ENCODE measurements around the gene IL4R. TPM values are rescaled to one million over a fixed set of nuclear protein-coding genes. Genes with fewer than 3 reads are reported as not detected.

IL4R gene
- total and polyA plus RNA-seq, 10 of the 15 experiments (the other 5 are each of a cell fraction or from before 2014, with no cell fraction given) = 2.6 to 70.4 (median 36.6) TPM

DNA sequence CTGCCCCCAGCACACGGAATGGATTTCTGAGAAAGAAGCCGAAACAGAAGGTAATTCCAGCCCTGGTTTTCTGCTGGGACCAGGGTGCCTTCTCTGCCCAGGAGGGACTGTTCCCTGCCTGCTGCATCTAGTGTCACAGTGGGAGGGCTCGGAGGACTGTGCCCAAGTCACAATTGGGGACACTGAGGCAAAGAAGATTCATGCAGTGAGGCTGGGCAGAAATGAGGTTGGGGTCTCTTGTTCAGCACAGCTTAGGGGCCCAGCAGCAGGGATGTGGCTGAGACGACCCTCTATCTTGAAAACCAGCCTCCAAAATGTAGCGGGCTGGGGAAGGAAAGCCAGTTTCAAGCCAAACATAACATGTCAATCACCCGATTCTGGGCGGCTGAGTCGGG lies 88.8 kb downstream of the IL4R start (continued):
- TF ChIP-seq, protein P1, sequence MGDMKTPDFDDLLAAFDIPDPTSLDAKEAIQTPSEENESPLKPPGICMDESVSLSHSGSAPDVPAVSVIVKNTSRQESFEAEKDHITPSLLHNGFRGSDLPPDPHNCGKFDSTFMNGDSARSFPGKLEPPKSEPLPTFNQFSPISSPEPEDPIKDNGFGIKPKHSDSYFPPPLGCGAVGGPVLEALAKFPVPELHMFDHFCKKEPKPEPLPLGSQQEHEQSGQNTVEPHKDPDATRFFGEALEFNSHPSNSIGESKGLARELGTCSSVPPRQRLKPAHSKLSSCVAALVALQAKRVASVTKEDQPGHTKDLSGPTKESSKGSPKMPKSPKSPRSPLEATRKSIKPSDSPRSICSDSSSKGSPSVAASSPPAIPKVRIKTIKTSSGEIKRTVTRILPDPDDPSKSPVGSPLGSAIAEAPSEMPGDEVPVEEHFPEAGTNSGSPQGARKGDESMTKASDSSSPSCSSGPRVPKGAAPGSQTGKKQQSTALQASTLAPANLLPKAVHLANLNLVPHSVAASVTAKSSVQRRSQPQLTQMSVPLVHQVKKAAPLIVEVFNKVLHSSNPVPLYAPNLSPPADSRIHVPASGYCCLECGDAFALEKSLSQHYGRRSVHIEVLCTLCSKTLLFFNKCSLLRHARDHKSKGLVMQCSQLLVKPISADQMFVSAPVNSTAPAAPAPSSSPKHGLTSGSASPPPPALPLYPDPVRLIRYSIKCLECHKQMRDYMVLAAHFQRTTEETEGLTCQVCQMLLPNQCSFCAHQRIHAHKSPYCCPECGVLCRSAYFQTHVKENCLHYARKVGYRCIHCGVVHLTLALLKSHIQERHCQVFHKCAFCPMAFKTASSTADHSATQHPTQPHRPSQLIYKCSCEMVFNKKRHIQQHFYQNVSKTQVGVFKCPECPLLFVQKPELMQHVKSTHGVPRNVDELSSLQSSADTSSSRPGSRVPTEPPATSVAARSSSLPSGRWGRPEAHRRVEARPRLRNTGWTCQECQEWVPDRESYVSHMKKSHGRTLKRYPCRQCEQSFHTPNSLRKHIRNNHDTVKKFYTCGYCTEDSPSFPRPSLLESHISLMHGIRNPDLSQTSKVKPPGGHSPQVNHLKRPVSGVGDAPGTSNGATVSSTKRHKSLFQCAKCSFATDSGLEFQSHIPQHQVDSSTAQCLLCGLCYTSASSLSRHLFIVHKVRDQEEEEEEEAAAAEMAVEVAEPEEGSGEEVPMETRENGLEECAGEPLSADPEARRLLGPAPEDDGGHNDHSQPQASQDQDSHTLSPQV (IDR thresholded peaks at IDR 0.05) = no peak
- peak; percentile 24; the same call in 1 of the 2 replicates for TF ChIP-seq CHD1 (IDR thresholded peaks at IDR 0.05; ENCODE audit: low read depth, low read length)
- TF ChIP-seq, protein P2, sequence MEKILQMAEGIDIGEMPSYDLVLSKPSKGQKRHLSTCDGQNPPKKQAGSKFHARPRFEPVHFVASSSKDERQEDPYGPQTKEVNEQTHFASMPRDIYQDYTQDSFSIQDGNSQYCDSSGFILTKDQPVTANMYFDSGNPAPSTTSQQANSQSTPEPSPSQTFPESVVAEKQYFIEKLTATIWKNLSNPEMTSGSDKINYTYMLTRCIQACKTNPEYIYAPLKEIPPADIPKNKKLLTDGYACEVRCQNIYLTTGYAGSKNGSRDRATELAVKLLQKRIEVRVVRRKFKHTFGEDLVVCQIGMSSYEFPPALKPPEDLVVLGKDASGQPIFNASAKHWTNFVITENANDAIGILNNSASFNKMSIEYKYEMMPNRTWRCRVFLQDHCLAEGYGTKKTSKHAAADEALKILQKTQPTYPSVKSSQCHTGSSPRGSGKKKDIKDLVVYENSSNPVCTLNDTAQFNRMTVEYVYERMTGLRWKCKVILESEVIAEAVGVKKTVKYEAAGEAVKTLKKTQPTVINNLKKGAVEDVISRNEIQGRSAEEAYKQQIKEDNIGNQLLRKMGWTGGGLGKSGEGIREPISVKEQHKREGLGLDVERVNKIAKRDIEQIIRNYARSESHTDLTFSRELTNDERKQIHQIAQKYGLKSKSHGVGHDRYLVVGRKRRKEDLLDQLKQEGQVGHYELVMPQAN (conservative IDR thresholded peaks at IDR 0.05) = peak; percentile 65; the same call in 1 of the 2 replicates
- TF ChIP-seq JUNB (IDR thresholded peaks at IDR 0.05) = no peak
- no peak for TF ChIP-seq ATF2 (IDR thresholded peaks at IDR 0.05; ENCODE audit: low read length)
- peak; percentile 10 for TF ChIP-seq HDAC6 (IDR thresholded peaks at IDR 0.05; ENCODE audit: unreplicated experiment)
- TF ChIP-seq SRF (IDR thresholded peaks at IDR 0.05; ENCODE audit: low read depth in 2 of 2, low read length in 2 of 2) = no peak
- TF ChIP-seq, protein P3, sequence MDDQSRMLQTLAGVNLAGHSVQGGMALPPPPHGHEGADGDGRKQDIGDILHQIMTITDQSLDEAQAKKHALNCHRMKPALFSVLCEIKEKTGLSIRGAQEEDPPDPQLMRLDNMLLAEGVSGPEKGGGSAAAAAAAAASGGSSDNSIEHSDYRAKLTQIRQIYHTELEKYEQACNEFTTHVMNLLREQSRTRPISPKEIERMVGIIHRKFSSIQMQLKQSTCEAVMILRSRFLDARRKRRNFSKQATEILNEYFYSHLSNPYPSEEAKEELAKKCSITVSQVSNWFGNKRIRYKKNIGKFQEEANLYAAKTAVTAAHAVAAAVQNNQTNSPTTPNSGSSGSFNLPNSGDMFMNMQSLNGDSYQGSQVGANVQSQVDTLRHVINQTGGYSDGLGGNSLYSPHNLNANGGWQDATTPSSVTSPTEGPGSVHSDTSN (IDR thresholded peaks at IDR 0.05; ENCODE audit: insufficient replicate concordance, low read depth, low read length) = peak; percentile 66
